Esophagus squamous epithelium (tissue), 4 donors: Measurements from ENCODE around the gene TEX2.

ENCODE experiments used
- POLR2A ChIP-seq, 4 donors: fragments of 450-650 bp; IDR thresholded peaks; one replicate each; pipeline ENCODE4 v1.6.1; 2017; ENCODE audit warnings: antibody characterized with exemption in 4 of 4, mild to moderate bottlenecking in 4 of 4, moderate library complexity in 3 of 4
- TF ChIP-seq, protein P1 (sequence below), 6 experiments: fragments of 450-650 bp in 4 of 6; fragments of 200-600 bp in 2 of 6; sonication (generic) in 2 of 6; IDR thresholded peaks; one replicate each; pipeline ENCODE4 v1.5.1; 2016 to 2019; ENCODE audit warnings: antibody characterized with exemption in 6 of 6, mild to moderate bottlenecking in 4 of 6, moderate library complexity in 4 of 6

DNA sequence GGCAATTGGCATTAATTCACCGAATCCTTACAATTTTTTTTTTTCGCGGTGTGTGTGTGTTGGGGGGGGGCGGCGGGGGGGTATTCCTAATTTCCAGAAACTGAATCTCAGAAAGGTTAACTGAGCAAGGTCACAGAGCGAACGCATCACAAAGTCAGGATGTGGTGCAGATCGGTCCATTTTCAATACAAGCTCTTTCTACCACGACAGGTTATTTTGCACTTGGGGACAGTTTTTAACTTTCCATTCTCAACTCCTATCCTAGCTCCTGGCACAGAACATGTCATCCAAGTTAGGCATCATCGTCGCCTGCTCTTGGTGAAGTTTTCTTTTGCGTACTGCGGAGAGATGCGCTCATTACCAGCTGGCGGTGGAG is 117.7 kb downstream of the TEX2 start:
- TF ChIP-seq, protein P1, sequence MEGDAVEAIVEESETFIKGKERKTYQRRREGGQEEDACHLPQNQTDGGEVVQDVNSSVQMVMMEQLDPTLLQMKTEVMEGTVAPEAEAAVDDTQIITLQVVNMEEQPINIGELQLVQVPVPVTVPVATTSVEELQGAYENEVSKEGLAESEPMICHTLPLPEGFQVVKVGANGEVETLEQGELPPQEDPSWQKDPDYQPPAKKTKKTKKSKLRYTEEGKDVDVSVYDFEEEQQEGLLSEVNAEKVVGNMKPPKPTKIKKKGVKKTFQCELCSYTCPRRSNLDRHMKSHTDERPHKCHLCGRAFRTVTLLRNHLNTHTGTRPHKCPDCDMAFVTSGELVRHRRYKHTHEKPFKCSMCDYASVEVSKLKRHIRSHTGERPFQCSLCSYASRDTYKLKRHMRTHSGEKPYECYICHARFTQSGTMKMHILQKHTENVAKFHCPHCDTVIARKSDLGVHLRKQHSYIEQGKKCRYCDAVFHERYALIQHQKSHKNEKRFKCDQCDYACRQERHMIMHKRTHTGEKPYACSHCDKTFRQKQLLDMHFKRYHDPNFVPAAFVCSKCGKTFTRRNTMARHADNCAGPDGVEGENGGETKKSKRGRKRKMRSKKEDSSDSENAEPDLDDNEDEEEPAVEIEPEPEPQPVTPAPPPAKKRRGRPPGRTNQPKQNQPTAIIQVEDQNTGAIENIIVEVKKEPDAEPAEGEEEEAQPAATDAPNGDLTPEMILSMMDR (IDR thresholded peaks at IDR 0.05) = no peak
- TF ChIP-seq POLR2A (IDR thresholded peaks at IDR 0.05) = no peak
